Epithelial cell of esophagus (primary cell): ENCODE measurements around the gene NEB.

Experiments
- DNase-seq: peaks from one replicate; pipeline ENCODE4 v3.0.0; 2010; ENCODE audit warnings: low read depth
- H3K4me3 ChIP-seq: 2 replicates; pipeline ENCODE4 v1.5.1; 2011; ENCODE audit warnings: mild to moderate bottlenecking, low read length, control low read depth
- CTCF ChIP-seq: IDR thresholded peaks from 2 replicates; pipeline ENCODE4 v1.5.1; 2011; ENCODE audit warnings: low read depth, mild to moderate bottlenecking, low read length, control low read depth, inconsistent platforms; ENCODE audit not compliant: insufficient read depth; ENCODE audit errors: missing control alignments

Gene NEB

GRCh38 chr2:151761687-151762086, 27.4 kb upstream of the NEB start:
- DNase-seq: no peak
- TF ChIP-seq CTCF: no peak
- H3K4me3 ChIP-seq: no peak overlapping the region

GRCh38 chr2:151761193-151761592, 26.9 kb upstream of the NEB start:
- TF ChIP-seq CTCF: no peak
- H3K4me3 ChIP-seq: no peak overlapping the region
- no peak for DNase-seq

GRCh38 chr2:151760139-151760650, 25.9 kb upstream of the NEB start:
- H3K4me3 ChIP-seq: no peak overlapping the region
- peak; percentile 72 for DNase-seq
- no peak for TF ChIP-seq CTCF

- no peak for TF ChIP-seq CTCF
- H3K4me3 ChIP-seq: no peak overlapping the region
- DNase-seq: no peak
Observed at GRCh38 chr2:151758744-151759143, 24.5 kb upstream of the NEB start.

GRCh38 chr2:151757861-151758260, 23.6 kb upstream of the NEB start:
- TF ChIP-seq CTCF: no peak
- DNase-seq: no peak
- H3K4me3 ChIP-seq: no peak overlapping the region

GRCh38 chr2:151756820-151757219, 22.5 kb upstream of the NEB start:
- DNase-seq: no peak
- no peak for TF ChIP-seq CTCF
- no peak overlapping the region for H3K4me3 ChIP-seq

GRCh38 chr2:151754253-151754897, 20.1 kb upstream of the NEB start:
- DNase-seq: no peak
- TF ChIP-seq CTCF: no peak
- no peak overlapping the region for H3K4me3 ChIP-seq
